Embryonic facial prominence (tissue), 1 donor: ENCODE results near the gene NME9.

ENCODE experiments used
- DNase-seq: peaks from one replicate; pipeline ENCODE4 v3.0.0-alpha.2; 2016; ENCODE audit errors: extremely low spot score

NME9 gene

DNA sequence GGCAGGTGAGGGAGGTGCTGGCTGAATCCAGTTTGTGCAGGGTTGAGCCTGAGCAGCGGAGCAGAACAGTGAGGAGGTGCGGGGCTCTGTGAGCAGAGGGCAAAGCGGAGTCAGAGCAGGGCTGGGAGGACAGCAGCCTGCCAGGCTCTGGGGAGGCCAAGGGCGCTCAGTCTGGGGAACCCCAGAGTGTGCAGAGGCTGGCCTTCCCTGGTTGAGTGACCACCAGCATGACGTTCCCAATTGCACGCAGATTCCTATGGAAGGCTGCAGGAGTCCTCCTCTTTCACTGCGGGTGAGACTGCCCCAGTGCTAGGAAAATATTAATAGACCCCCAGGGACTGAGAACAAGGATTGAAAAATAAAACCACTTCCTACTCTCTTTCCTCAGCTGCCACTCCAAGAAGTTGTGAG is 31.9 kb upstream of the NME9 start:
- DNase-seq: no peak

DNA sequence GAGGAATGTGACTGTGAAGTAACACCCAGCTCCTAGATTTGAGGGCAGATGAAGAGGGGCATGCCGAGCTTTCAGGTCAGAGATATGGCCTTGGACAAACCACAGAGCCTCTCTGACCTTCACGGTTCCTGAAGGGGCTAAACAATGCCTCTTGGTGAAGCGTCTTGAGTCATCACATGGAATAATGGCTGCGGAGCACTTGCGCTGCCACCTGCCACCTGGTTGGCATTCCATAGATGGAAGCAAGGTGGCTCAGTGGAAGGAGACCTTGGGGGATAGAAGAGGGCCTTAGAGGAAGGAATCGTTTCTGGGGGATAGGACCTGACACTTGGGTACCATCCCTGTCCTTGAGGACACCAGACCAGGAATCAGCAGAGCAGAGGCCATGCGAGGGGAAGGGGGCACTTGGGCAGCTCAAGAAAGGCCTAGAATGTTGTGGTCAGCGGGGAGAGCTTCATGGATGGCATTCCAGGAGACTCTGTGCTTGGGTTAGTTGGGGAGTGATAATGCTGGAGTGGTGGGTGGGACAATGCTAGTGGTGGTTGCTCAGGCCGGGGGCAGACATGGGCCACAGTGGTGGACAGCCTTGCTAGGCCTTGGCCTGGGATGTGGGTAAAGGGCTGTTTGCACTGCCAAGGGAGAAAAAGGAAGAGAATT is 31.3 kb upstream of the NME9 start:
- DNase-seq: no peak

DNA sequence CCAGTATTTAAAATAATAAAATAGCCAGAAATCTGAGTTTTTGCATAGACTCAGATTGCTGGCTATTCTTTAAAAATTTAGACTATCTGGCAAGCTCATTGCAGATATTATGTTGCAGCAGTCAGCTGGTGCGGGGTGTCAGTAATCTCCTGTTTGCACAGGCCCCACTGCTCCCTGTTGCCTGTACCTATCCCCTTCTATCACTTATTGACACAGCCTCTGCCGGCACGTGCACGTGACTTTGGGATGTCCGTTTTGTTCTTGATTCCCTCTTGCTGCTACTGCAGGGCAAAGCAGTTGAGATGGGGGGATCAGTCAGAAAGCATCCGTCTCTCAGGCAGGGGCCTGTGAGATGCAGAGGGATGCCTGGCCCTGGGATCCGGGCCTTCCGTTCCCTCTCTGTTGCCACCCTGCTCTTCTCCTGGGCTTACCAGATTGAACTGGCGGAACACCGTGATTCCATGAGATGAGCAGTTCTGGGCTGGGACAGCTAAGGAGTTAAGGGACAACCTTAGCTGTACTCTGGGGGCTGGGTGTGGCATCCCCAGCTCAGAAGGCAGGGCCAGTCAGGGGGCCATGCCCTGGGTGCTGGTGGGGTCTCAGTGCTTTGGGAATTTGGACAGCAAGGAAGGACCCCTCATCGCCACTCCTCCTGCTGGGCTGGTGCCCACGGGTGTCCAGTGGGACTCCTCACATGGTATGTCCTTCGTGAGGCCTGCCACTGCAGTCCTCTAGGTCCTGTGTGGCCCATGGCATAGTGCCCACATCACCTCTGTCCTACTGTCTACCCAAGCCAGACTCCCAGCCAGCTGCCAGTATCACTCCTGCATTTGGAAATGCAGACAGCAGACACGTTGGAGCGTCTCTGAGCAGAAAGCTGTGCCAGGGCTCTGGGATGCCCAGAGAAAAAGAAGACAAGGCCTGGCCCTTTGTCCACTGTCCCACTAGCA is 30.5 kb upstream of the NME9 start:
- no peak for DNase-seq

DNA sequence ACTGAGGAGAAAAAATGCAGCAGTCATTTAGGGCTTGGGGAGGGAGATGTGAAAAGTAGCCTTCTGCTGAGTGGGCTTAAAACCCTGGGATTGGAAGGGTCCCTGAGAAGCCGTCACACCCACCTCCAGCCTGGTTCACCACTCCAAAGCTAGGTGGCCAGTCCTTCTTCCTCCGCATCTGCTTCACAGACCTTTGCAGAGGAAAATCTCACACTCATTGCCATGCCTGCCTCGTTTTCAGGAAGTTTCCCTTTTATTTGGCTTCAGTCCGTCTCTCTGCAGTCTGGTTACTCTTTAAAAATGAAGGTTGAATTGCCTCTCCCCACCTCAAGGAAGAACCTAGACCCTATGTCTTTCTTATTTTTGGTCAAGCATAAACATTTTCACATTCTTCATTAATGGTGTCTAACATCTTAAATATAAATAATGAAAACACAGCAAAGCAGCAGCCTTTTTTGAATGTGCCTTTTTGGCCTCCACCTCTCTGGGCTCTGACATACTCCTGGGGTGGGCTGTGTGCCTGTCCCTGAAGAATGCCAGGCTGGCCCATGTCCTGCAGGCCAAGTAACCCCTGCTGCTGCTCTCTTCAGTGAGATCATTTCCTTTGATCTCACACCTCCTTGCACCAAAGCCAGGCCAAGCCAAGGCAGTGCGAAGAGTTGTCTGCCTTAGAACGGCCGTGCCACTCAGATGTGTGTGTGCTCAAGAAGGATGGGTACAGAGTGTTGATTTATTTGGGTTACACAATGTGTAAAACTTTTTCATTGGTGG is 29.7 kb upstream of the NME9 start:
- no peak for DNase-seq

DNA sequence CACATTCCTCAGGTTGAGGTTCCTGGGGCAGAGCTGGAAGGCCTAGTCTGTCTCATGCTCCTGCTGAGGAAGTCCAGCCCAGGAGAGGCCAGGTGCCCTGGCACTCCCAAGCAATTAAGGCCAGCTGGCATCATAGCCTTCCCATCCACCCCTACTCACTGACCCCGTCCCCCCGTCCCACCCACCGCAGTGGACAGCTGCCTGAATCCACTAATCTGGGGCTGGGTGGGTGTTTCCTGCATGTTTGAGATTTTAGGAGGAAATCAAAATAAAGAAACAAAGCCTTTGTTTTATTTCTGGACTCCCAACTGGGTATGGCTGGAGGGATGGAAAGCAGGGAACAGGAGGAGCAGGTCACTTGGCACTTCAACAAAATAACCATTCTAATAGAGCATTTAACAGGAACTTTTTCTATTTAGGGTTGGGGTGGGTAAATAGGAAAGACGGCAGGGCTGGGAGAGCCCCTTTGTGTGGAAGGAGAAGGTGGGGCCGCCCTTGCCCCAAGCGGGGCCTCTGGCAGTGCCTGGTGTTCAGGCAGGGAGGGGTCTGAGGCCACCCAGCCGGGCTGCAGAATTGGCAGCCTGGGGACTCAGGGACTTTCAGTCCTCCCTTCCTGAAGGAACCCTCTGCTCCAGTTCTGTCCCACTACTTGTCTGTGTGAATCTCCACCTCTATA is 27.2 kb upstream of the NME9 start:
- DNase-seq: no peak

DNA sequence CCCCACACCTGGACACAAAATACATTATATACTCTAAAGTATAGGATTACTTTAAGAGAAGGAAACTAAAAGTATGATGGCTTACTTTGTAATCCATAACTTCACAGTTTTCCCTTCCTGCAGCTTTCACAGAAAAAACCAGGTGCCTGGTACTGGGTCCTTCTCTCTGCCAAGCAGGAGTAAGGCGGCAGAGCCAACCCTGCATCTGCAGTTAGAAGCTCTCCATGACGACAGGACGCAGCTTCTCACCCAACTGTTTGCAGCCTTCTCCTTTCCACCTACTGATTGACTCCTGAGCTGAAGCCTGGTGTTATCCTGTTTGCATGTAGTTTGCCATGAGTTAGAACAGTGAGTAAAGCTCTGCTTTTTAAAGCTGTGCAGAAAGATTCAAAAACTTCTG is 25.4 kb upstream of the NME9 start:
- no peak for DNase-seq

DNA sequence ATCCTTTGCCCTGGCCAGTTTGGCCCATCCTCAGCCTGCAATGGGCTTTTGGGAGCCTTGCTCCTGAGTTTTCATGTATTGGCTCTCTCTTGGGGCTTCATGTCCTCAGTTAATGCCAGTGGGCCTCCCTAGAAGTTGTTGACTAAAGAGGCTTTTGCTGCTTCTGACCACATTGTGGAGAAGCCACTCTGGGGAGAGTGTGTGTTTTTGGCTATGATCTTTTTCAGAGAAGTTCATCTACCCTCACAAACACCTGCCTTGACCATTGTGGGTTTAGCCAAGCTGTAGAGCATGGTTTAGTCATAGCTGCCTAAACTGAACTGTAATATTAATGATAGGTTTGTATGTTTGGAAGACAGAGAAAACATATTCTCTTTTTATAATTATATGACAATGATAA is 24.7 kb upstream of the NME9 start:
- DNase-seq: no peak

DNA sequence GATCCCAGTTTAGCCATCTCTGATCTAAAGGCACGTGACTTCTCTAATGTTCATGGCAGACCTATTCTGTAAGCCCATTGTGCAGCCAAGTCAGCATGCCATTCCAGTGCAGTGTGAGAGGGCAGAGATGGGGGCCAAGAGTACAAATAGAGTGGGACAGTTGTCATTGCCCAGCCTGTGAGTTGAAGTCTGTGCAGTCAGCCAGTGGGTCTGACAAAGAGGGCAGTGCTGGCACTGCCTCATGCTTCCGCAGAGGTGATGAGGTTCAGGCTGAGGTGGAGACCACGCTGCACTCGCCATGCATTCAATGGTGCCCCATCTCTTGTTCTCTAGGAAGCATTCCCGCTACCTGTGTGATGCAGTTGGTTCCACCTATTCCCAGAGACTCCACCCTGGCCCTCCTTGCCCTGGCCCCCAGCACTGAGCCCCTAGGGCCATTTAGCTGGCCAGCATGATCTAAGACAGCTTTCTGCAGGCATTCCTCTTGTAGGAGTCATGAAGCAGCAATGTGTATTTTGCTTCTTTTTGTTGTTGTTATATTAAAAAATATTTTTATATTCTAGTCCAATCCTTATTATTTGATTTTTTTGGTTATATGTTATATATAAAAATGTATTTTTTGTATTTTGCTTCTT is 22.4 kb upstream of the NME9 start:
- no peak for DNase-seq

DNA sequence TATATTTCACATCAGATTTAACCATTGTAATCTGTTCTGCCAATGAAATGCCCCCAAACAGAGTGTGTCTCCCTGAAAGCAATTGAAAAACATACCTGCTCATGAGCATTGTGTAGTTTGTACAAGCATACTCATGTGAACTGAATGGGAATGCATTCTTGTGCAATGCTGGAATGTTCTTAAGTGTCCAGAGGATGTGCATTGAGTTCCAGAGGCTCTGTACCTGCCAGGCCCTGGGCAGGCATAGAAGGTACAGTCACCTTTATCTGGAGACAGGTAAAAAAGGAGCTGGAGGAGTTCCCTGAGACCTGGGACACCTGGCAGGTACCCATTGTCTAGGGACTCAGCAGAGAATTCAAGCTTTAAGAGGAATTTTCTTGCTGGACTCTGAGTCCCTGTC is 21.5 kb upstream of the NME9 start:
- no peak for DNase-seq

DNA sequence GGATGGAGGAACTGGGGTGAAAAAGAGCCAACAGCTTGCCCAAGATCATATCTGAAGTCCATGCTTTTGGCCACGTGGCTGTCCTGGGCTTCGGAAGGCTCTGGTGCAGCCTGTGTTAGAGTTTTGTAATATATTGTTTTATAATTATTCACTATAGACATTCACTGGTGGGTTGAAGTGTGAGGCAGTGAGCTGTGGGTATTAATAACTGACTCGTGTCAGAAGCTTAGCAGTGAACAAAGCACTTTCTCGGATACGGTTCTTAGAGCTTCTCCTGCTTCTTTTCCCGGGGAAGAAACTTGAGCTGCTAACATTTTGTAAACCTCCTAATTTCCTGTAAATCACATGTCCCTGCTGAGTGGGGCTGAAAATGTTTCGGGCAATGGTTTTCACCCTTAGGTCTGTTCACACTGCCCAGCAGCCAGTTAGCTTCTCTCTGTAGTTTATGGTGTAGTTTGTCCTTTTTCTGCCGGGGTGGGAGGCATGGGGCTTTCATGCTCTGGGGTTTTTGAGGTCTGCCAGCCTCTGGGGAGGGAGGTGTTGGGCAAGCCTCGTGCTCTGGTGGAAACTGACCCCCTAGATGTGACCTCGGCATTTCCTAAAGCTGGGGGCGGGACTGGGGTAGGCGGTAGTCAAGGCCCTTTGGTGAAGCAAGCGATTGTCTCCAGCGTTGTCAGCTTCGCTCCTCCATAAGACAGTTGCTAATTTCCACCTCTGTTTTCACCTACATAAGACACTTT is 20.4 kb upstream of the NME9 start:
- no peak for DNase-seq

DNA sequence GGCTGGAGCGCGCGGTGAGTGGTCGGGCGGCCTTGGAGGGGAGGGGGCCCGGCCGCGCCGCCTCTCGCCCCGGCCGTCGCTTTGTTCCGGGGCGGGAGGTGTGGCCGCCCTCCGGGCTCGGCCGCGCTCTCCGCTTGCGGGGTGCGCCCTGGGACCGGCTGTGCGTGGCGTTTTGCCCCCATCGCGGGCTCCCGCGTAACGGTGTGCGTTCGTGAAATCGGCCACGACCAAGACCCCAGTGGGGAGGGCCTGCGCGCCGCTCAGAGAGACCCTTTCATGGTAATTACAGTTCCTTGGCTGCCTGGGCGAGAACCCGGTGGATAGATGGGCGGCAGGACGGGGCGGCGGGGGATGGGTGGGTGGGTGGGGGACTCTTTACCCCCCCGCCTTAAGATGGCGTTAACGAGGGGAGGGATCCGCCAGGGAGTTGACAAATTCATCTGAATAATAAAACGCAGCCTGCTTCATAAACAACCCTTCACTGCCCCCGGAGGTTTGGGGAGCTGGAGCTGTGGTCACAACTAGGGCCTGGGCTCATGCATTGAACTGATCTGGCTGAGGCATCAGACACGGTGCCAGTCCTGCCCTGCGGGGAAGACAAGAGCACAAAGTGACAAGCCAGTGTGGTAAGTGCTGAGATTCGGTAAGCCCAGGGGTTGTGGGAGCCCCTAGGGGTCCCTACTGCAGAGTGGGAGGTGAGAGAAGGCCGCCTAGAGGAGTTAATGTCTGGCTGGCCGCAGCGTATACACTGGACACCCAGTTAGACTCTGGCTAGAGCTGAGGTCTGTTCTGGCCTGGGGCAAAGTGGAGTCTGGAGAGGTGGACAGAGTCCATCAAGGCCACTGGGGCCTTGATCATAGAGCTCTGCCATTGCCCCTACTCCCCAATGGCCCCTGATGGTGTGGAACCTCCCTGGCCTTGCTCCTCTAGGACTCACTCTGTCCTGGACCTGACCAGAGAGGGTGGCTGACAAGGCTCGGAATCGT is 19.4 kb upstream of the NME9 start:
- DNase-seq: no peak

DNA sequence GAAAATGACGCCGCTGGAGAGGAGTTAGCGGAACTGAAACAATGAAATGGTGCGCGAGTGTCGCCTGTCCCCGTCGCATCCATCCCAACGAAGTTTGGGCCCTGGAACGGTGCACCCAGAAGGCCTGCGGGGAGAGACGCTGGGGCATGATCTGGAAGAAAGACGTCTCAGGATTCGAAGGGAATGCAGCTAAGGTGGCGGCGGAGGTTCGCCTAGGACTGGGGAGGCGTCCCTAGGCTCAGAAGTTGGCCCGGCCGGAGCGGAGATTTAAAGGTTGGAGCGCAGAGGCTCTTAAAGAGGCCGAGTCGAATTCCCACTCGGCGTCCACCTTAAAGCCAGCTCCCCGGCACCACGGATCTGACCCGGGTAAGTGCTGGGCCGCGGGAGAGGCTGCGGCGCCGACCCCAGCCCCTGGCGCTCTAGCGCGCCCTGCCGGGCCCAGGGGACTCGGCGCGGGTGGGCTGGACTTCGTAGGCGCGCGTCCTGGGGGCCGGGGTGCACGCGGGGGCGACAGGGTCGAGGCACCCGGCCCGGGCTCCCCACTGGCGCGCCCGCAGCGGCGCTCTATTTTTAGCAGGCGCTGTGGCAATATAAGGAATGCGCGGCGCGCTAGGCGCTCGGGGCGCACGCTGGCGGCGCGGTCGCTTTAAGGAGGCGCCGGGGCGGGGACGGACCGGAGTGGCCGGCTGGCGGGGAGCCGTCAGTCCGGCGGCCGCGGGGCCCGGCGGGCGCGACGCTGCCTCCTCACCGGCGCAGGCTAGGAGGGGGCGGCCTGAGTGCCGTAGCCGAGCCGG is 18.5 kb upstream of the NME9 start, which contains the start of gene MRAS:
MRAS (plus strand) TSS at position 620 of the 794 bp plus-strand sequence. CDS start 24,305 bp downstream, outside the sequence.
- DNase-seq: peak; percentile 19

DNA sequence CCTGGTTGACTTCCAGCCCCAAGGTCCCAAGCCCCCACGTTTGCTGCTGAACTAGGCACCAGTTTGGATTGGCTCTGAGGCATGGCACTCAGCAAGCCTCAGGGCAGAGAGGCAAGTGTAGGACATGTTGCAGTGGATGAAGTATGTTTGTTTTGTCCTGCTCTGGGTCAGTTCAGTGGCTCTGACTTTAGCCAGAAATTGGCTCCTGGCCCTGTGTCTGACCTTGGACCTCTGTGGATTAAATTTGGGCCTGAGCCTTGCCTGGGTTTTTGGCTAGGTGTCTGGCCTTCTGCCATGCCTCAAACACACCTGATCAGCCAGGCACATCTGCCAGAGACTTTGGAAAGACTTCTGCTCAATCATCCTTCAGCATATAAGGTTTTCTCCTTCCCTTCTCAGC is 15.1 kb upstream of the NME9 start:
- no peak for DNase-seq

DNA sequence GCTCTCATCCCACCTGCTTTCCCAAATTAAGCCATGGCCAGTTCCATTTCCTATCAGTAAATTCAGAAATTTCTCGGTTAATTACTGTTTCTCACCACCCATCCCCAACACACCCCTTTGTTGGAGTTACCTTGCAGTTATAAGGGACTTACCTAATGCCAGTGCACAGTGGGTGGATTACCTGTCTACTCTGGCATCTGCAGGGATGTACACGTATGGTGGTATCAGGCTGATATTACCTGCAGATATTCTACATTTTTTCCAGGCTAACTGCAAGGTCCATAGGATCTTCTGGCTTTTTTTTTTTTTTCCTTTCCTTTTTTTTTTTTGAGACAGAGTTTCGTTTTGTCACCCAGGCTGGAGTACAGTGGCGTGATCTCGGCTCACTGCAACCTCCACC is 10.9 kb upstream of the NME9 start:
- DNase-seq: no peak

DNA sequence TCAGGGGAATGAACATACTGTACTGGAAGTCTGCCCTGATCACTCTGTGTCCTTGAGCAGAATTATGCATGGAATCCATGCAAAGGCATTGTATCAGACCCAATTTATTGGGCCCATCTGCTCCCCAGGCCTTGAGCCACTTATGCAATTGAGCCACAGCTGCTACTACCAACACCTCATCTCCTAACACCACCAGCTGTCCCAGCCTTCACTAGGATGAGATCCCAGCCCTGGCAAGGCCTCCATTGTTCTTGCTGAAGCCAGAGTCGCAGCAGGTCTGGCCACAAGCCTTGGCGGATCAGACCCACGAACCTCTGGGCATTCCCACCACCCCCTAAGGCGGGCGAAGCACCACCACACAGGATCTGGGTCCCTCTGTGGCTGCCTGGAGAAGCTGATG is 9.2 kb upstream of the NME9 start:
- no peak for DNase-seq

DNA sequence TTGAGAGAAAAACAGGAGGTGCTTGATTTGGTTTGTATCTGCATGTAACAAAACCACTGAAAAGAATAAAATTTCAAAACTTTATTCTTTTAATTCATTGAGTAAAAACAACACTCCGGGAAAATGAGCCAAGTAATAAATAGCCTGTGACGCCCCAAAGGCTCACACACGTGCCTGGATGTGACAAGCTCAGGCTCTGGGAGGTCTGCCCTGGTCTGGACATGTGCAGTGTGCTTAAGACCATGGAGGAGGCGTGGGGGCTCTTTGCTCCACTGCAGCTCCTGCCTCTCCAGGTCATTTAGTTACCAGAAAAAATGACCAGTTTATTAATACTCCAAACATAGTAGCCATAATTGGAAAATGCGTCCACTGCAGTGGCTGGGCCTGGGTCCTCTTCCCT is 8.6 kb upstream of the NME9 start:
- DNase-seq: no peak

DNA sequence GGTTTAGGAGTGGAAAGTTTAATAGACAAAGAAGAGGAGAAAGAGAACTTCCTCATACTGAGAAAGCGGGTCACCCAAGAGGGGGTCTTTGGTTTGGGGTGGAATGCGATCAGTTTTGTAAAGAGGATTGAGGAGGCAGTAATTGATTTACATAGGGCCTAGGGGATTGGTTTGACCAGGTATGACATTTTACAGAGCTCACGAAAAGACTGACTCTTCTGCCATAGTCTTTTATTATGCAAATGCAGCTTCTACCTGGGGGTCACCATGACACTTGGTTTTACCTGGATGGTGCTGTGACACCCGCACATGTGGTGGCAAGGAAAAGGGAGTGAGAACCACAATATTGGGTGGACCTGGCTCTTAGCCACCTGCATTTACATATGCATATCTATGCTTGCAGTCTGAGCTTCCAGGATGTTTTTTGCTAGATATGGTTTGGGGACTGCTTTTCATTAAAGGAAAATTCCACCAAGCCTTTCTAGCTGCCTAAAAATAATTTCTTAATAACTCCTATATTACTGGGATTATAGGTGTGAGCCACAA is 6.9 kb upstream of the NME9 start:
- no peak for DNase-seq

DNA sequence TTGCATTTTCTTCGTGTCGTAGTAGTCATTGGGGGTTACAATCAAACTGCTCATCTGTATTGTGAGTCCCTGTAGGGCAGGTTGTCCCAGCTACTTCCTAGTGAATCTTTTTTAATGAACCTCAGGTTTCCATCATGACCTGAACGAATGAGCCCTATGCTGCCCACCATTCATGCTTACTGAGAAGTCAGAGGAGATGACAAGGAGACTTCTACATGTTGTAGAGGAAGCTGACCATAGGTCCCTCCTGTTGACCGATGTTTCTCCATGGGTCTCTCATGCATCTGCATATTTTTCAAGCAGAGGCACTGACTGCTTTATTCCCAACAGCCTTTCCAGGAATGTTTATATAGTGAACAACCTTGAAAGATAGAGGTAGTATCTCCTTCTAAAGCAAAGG is 5.0 kb upstream of the NME9 start:
- DNase-seq: no peak
